GM19468 (cell line): ENCODE data around the gene GRAP2.

ENCODE experiments used
- ATAC-seq: cut with Tn5 transposase; IDR thresholded peaks from one replicate; pipeline ENCODE4 v1.9.1; 2021; ENCODE audit warnings: mild to moderate bottlenecking, moderate library complexity, moderate number of reproducible peaks; ENCODE audit not compliant: unreplicated experiment; ENCODE audit errors: extremely low read depth

The GRAP2 gene

GRCh38 chr22:39920134-39920743, 19.4 kb downstream of the GRAP2 start:
- no peak for ATAC-seq

GRCh38 chr22:39923696-39924095, 22.8 kb downstream of the GRAP2 start:
- ATAC-seq: no peak

DNA sequence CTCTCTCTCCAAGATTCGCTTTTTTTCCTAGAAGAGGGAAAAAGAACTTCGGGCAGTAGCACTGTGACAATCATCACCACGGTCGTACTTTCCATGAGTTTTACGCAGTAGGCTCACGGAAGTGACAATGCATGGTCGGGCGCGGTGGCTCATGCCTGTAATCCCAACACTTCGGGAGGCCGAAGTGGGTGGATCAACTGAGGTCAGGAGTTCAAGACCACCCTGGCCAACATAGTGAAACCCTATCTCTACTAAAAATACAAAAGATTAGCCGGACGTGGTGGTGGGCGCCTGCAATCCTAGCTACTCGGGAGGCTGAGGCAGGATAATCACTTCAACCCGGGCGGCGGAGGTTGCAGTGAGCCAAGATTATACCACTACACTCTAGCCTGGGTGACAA, 23.4 kb downstream of the GRAP2 start:
- no peak for ATAC-seq

- ATAC-seq: no peak
Measured at GRCh38 chr22:39925273-39925672, 24.4 kb downstream of the GRAP2 start.

- ATAC-seq: no peak
Measured at GRCh38 chr22:39925909-39926679, 25.2 kb downstream of the GRAP2 start.

DNA sequence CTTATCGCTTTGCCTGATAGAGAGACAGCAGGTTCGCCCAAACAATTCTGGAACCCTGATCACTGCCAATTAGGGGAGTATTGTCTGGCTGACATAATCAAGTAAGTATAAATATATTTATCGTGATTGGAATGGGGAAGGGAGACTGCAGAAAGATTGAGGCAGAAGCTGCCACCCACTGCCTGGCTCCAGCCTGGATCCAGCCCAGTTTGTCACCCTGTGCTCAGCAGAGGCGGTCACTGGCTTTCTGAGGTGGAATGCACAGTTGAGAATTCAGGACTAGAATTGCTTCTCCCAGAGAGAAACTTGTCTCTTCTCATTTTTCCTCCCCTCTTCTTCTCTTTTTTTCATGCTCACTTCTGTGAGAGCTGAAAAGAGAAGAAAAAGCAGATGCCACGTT, 25.9 kb downstream of the GRAP2 start:
- no peak for ATAC-seq

DNA sequence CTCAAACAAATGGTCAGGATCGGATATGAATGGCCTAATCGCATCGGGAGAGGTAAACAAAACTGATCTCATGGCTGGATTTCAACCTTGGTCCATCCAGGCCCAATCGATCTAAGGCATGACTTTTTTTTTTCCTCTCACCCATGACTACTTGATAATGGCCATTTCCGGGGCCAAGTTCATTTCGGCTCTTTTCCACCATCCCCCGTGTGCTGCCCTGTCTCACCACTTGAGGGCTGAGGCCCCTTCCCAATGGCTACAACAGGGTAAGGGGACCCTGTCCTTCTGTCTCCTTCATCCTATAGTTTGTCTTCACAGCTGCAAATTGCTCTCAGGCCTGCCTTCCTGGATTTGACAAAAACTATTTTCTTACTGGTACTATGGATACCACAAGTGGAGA, 26.7 kb downstream of the GRAP2 start:
- no peak for ATAC-seq

DNA sequence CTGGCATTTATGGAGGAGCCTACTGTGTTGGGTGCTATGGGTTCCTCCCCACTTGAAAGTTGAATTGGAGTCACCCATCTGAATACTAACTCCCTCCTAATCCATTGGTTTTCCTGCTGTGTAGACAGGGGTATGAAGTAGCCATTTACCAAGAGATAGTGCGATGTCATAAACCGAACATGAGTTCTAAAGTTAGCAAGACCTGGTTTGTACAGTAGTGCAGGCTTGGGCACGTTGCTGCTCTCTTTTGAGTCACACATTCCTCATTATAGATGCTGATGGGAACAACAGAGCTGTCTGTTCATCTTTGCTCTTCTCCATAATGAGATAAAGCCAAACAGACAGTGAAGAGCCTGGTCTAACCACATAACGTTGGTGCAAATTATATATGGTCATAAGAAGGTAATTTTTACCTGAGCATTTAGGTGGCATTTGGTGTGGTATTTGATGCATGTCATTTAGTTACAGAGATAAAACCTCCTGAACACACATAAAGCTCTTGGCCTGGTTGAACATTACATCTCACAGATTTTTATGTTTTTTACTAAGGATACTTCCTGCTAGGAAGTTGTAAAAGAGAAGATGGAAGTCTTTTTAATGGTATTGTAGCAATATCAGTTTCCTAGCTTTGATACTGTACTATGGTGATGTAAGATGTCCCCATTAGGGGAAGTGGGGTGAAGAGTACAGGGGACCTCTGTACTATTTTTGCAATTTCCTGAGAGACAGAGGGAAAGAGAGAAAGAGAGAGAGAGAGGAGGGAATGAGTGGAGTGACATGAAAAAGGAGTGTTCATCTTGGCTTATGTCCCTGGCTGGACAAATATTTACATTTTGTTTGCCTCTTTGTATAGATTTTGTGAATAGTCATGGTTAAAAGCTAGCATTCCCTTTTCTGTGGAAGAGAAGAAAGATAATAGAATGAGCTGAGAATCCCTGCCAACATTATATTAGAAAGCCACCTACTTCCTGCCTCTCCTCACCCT, 27.9 kb downstream of the GRAP2 start:
- ATAC-seq: no peak

GRCh38 chr22:39931251-39931650, 30.4 kb downstream of the GRAP2 start:
- no peak for ATAC-seq

- ATAC-seq: no peak
Measured at GRCh38 chr22:39932166-39932565, 31.3 kb downstream of the GRAP2 start.

DNA sequence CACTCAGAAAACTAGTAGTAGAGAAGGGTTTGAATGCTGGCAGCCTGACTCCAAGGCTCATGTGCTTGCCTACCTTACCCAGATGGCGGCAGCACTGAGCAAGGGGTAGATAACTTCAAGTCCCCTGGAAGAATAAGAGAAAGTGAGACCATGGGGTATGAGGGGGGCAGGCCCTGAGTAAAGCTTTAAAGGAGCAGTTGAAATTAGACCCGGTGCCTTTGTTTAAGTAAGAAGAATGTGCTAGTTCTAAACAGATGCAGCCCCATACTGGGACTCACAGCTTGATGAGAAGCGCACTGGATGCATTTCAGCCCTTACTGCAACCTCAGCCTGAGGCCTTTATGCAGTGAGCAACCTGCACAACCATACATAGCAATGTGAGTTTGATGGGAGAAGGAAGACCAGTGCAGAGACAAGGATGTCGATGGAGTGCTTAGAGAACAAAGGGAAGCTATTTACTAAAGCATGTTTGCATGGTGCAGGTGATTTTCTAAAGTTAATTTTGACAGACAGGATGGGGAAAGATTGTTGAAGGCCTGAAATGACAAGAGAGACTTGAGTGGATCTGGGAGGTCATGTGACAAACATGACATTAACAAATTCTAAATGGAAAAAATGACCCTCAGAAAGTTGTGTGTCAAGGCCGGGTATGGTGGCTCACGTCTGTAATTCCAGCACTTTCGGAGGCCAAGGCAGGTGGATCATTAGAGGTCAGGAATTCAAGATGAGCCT, 32.2 kb downstream of the GRAP2 start:
- ATAC-seq: no peak

DNA sequence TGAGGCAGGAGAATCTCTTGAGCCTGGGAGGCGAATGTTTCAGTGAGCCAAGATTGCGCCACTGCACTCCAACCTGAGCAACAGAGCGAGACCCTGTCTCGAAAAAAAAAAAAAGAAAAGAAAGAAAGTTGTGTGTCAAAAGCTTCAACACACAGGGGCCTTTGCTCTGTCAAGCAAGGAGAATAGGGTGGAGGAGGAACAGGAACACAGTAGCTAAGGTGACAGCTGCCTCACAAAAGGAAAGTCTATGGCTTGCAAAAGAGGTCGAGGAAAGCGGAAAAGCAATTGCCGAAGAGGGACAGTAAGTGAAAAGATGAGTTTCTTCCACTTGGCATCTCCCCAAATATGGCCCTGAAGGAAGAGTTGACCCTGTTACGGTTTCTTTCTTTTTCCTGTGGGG, 32.9 kb downstream of the GRAP2 start:
- ATAC-seq: no peak

- no peak for ATAC-seq
Measured at GRCh38 chr22:39935116-39935515, 34.2 kb downstream of the GRAP2 start.

DNA sequence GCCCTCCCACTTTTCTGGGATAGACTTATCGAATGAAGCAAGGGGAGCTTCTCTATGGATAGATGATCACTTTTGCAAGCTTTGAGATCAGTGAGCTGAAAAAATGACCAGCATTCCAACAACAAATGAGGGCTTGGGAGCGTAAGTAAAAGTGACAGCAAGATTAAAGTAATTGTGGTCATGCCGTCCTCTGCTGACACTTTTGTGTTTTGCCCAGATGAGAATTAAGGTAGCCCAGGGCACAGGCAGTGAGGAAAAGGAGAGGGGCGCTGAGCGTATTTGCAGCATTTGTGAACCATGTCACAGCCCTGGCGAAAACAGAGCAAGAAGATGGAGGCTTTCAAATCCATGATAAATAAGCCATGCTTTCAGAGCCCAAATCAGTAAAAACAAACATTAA, 34.7 kb downstream of the GRAP2 start:
- no peak for ATAC-seq

DNA sequence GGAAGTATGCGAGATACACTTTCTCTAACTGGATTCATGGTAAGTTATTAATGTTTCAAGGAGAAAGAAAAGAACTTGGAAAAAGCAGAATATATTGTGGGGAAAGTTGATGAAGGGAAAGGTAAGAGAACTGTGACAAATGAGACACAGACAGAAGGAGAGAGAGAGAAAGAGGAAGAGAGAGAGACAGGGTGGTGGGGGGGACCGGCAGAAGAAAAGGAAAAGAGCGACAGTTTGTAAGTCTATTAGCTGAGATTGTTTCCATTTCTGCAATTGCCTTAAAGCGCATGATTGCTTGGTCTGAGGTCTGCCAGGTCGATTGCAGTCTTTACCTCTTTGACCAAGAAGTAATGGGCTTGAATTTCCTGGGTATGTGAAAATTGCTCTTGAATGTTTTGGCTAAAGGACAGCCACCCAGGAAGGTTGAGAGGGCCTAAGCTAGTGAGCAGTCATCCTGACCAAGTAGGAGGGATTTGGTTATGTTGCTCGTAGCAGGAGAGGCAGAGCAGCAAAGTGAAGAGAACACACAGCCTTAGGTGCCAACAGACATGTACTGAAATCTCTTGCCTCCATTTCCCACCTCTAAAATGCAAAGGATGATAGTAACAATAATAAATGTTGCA, 35.8 kb downstream of the GRAP2 start:
- ATAC-seq: no peak

- ATAC-seq: no peak
Measured at GRCh38 chr22:39937906-39938305, 37.0 kb downstream of the GRAP2 start.

GRCh38 chr22:39938509-39939111, 37.7 kb downstream of the GRAP2 start:
- no peak for ATAC-seq

DNA sequence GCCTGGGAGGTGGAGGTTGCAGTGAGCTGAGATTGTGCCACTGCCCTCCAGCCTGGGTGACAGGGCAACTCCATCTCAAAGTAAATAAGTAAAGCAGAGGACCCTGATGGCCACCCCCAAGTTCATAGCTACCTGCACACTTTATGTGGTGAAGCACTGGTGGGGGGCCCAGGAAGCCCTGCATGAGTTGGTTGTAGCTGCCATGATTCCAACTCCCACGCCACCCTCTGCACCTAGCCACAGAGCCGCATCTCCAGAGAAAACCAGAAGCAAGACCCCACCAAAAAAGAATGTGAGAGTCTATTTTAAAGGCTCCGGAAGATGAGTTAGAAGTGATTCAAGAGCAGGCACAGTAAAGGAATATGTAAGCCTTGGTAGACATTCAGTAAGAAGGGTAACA, 38.9 kb downstream of the GRAP2 start:
- no peak for ATAC-seq

- no peak for ATAC-seq
Measured at GRCh38 chr22:39940757-39941305, 39.9 kb downstream of the GRAP2 start.
